Spleen (tissue), 11 donors: ENCODE data around the gene ACBD3. TPM values are rescaled to one million over a fixed set of nuclear protein-coding genes. Genes with fewer than 3 reads are reported as not detected.

ENCODE experiments used
- DNase-seq: peaks from one replicate; pipeline ENCODE4 v3.0.0-alpha.2; 2020
- H3K27ac ChIP-seq, 8 donors: fragments of 200-600 bp; sonication (generic) in 7 of 8; 1 replicate in 4 of 8; 2 replicates in 4 of 8; pipeline versions ENCODE4 v1.5.0 to v1.8.0; 2016 to 2021; ENCODE audit warnings: inconsistent platforms in 4 of 8, mild to moderate bottlenecking in 4 of 8, moderate library complexity in 1 of 8
- H3K27me3 ChIP-seq, 7 donors: fragments of 200-600 bp; sonication (generic) in 6 of 7; replicated peaks in 1 of 7; 1 replicate in 4 of 7; 2 replicates in 3 of 7; pipeline versions ENCODE4 v1.5.0 to v1.8.0; 2016 to 2021; ENCODE audit warnings: inconsistent platforms in 3 of 7, mild to moderate bottlenecking in 1 of 7
- H3K36me3 ChIP-seq, 6 donors: fragments of 200-600 bp; sonication (generic) in 5 of 6; 1 replicate in 4 of 6; 2 replicates in 2 of 6; pipeline versions ENCODE4 v1.5.0 to v1.8.0; 2016 to 2021; ENCODE audit warnings: inconsistent platforms in 2 of 6
- H3K4me1 ChIP-seq, 6 donors: fragments of 200-600 bp; sonication (generic) in 5 of 6; 1 replicate in 3 of 6; 2 replicates in 3 of 6; pipeline versions ENCODE4 v1.5.0 to v1.8.0; 2016 to 2021; ENCODE audit warnings: inconsistent platforms in 3 of 6
- H3K4me3 ChIP-seq, 8 donors: fragments of 200-600 bp; sonication (generic) in 7 of 8; 1 replicate in 4 of 8; 2 replicates in 4 of 8; pipeline versions ENCODE4 v1.5.0 to v1.8.0; 2016 to 2021; ENCODE audit warnings: inconsistent platforms in 4 of 8, mild to moderate bottlenecking in 4 of 8, moderate library complexity in 2 of 8
- H3K9me3 ChIP-seq, 8 donors: fragments of 200-600 bp; sonication (generic) in 7 of 8; 1 replicate in 4 of 8; 2 replicates in 4 of 8; pipeline versions ENCODE4 v1.5.0 to v1.8.0; 2016 to 2021; ENCODE audit warnings: inconsistent platforms in 4 of 8
- POLR2A ChIP-seq, 3 donors: fragments of 450-650 bp; IDR thresholded peaks; one replicate each; pipeline ENCODE4 v1.5.1; 2017; ENCODE audit warnings: antibody characterized with exemption in 3 of 3, mild to moderate bottlenecking in 1 of 3
- POLR2AphosphoS5 ChIP-seq, 3 donors: sonication (generic); formaldehyde crosslinking; IDR thresholded peaks; one replicate each; pipeline ENCODE4 v1.5.1; 2017; ENCODE audit warnings: antibody characterized with exemption in 3 of 3
- WGBS, 5 donors: extraction: QIAGEN DNeasy Blood & Tissue Kit in 3 of 5; methylation state at CpG; one replicate each; pipeline versions ENCODE4 v1.1.5 to v1.1.7; 2013 to 2018; 5-methylcytosine and 5-hydroxymethylcytosine counted together
- intact Hi-C: fragments of 100-400 bp; cut with DNase I; formaldehyde crosslinking; loops from one replicate; pipeline ENCODE4 v1.15.0; 2023; ENCODE audit warnings: low total_unique reads
- polyA plus RNA-seq, 3 donors: library from polyadenylated mRNA; stranded (reverse); fragments of 200-250 nt; gene quantifications; one replicate each; pipeline ENCODE4 v1.2.1, GENCODE V29; 2013
- total RNA-seq, 7 donors: library from RNA; depleted of rRNA in 3 of 7; stranded (reverse); fragments of >200 nt in 3 of 7; fragmentation: NEBNext Ultra II Directional in 4 of 7; extraction: Animal tissue kit (Norgen Biotek cat#: 25700) in 4 of 7; gene quantifications; one replicate each; pipeline versions ENCODE4 v1.1.0 to v1.2.1, GENCODE V29; 2016 to 2021
- TF ChIP-seq, protein P1 (sequence below), 11 experiments: fragments of 200-600 bp in 7 of 11; fragments of 450-650 bp in 4 of 11; sonication (generic) in 4 of 11; IDR thresholded peaks in 8 of 11; conservative IDR thresholded peaks in 3 of 11; 1 replicate in 7 of 11; 2 replicates in 4 of 11; pipeline versions ENCODE4 v1.4.0 to v1.8.0; 2016 to 2021; ENCODE audit warnings: antibody characterized with exemption in 11 of 11, inconsistent platforms in 4 of 11, mild to moderate bottlenecking in 1 of 11
- donor health status: healthy with polysubstance abuse.
- donor health status: DM: no; HTN: no; CAD: no; lungs with moderate emphysema.
- donor health status: DM: no; HTN: no; CAD: no.
- donor health status: Bipolar disorder and iron deficiency.
- donor health status: healthy.
- donor health status: DM: no; HTN: no; CAD: no.
- donor health status: DM: yes; HTN: yes; CAD: no.

The ACBD3 gene
- total and polyA plus RNA-seq, 10 donors, result 6.1 to 43.0 (median 30.3) TPM

- 59 to 75% (median 67%) methylated on average over 8 of the region's 8 CpGs for WGBS, 5 donors
- intact Hi-C loops, result no loop called here
- TF ChIP-seq POLR2A (IDR thresholded peaks at IDR 0.05) (no peak), POLR2AphosphoS5 (IDR thresholded peaks at IDR 0.05) (peak in 1 of 3 donors; percentile 30)
- TF ChIP-seq, protein P1, sequence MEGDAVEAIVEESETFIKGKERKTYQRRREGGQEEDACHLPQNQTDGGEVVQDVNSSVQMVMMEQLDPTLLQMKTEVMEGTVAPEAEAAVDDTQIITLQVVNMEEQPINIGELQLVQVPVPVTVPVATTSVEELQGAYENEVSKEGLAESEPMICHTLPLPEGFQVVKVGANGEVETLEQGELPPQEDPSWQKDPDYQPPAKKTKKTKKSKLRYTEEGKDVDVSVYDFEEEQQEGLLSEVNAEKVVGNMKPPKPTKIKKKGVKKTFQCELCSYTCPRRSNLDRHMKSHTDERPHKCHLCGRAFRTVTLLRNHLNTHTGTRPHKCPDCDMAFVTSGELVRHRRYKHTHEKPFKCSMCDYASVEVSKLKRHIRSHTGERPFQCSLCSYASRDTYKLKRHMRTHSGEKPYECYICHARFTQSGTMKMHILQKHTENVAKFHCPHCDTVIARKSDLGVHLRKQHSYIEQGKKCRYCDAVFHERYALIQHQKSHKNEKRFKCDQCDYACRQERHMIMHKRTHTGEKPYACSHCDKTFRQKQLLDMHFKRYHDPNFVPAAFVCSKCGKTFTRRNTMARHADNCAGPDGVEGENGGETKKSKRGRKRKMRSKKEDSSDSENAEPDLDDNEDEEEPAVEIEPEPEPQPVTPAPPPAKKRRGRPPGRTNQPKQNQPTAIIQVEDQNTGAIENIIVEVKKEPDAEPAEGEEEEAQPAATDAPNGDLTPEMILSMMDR (IDR thresholded peaks at IDR 0.05 in 8 of 11, conservative IDR thresholded peaks at IDR 0.05 in 3 of 11), result no peak
Measured at GRCh38 chr1:226104671-226105121, 81.8 kb downstream of the ACBD3 start.

DNA sequence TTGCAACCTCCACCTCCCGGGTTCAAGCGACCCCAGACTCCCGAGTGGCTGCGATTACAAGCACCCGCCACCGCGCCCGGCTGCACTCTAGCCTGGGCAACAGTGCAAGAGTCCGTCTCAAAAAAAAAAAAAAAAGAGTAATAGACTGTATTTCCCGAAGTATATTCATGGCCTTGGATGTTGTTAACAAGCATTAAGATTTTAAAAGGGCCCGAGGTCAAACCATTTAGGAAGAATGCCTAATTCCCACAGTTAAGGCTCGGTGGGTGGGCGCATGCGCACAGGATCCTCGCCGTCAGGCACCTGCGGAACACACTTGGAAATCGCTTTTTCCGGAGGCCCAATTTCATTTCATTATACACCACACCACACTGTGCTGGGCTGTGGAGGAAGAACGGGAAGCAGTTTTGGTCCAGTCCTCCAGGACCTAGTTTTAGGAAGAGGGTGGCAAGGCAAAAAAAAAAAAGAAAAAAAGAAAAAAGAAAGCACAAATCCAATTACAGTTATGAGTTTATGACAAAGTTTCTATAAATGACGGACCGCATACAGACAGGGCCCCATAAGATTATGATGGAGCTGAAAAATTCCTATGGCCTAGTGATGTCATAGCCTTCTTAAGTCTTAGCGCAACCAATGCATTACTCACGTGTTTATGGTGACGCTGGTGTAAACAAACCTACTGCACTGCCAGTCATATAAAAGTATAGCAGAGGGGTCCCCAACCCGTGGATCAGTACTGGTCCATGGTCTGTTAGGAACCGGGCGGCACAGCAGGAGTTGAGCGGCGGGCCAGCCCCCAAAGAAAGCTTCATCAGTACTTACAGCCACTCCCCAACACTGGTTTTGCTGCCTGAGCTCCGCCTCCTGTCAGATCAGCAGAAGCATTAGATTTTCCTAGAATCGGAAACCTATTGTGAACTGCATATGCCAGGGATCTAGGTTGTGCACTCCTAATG, 85.8 kb downstream of the ACBD3 start:
- no peak for TF ChIP-seq POLR2A (IDR thresholded peaks at IDR 0.05)
- peak in 1 of 3 donors; percentile 16 for TF ChIP-seq POLR2AphosphoS5 (IDR thresholded peaks at IDR 0.05)
- TF ChIP-seq, protein P1 (IDR thresholded peaks at IDR 0.05 in 8 of 11, conservative IDR thresholded peaks at IDR 0.05 in 3 of 11), result peak in 1 of 11 experiments; percentile 4
- DNase-seq, result peak; percentile 73
- no peaks in the 10 kb centered on the region for H3K36me3 ChIP-seq
- peak overlapping the region in 3 of 8 donors; percentile 10 to 39 (median 23) for H3K27ac ChIP-seq
- peaks cover 3 to 25% (median 15%) of the 10 kb centered on the region in 6 donors for H3K4me1 ChIP-seq
- intact Hi-C loops, result no loop called here
- no peaks in the 10 kb centered on the region for H3K27me3 ChIP-seq
- H3K9me3 ChIP-seq, result no peaks in the 10 kb centered on the region
- H3K4me3 ChIP-seq, result peak overlapping the region; percentile 5 to 65 (median 38)
- 10 to 16% (median 12%) methylated on average over 31 to 32 of the region's 32 CpGs for WGBS, 5 donors

More at GRCh38 chr1:226104671-226105121, 81.8 kb downstream of the ACBD3 start:
- peaks cover 6 to 47% (median 31%) of the 10 kb centered on the region in 6 donors for H3K4me1 ChIP-seq
- DNase-seq, result peak; percentile 71
- H3K27me3 ChIP-seq, result no peaks in the 10 kb centered on the region
- H3K27ac ChIP-seq, result peak overlapping the region in 3 of 8 donors; percentile 8 to 40 (median 18)
- no peaks in the 10 kb centered on the region for H3K9me3 ChIP-seq
- no peaks in the 10 kb centered on the region for H3K36me3 ChIP-seq
- no peak overlapping the region for H3K4me3 ChIP-seq

- Histone ChIP-seq H3K27me3 (no peaks in the 10 kb centered on the region), H3K4me3 (no peak overlapping the region), H3K9me3 (no peaks in the 10 kb centered on the region), H3K27ac (no peak overlapping the region), H3K36me3 (no peaks in the 10 kb centered on the region), H3K4me1 (peaks cover 3 to 19% (median 14%) of the 10 kb centered on the region in 6 donors)
- intact Hi-C loops, result no loop called here
- WGBS, 5 donors, result 89 to 98% (median 97%) methylated on average over 3 of the region's 3 CpGs
- DNase-seq, result peak; percentile 28
- TF ChIP-seq POLR2AphosphoS5 (IDR thresholded peaks at IDR 0.05) (no peak), POLR2A (IDR thresholded peaks at IDR 0.05) (no peak)
- TF ChIP-seq, protein P1 (IDR thresholded peaks at IDR 0.05 in 8 of 11, conservative IDR thresholded peaks at IDR 0.05 in 3 of 11), result no peak
Measured at GRCh38 chr1:226098870-226099835, 87.4 kb downstream of the ACBD3 start.
